GM12873 (cell line): ENCODE measurements around the gene NISCH.

Experiments
- TF ChIP-seq, protein P1 (sequence below): IDR thresholded peaks from 2 replicates; pipeline ENCODE4 v1.5.1; 2012; ENCODE audit warnings: low read depth, mild to moderate bottlenecking, moderate library complexity, low read length, control low read depth; ENCODE audit not compliant: insufficient read depth; ENCODE audit errors: missing control alignments

Gene NISCH

DNA sequence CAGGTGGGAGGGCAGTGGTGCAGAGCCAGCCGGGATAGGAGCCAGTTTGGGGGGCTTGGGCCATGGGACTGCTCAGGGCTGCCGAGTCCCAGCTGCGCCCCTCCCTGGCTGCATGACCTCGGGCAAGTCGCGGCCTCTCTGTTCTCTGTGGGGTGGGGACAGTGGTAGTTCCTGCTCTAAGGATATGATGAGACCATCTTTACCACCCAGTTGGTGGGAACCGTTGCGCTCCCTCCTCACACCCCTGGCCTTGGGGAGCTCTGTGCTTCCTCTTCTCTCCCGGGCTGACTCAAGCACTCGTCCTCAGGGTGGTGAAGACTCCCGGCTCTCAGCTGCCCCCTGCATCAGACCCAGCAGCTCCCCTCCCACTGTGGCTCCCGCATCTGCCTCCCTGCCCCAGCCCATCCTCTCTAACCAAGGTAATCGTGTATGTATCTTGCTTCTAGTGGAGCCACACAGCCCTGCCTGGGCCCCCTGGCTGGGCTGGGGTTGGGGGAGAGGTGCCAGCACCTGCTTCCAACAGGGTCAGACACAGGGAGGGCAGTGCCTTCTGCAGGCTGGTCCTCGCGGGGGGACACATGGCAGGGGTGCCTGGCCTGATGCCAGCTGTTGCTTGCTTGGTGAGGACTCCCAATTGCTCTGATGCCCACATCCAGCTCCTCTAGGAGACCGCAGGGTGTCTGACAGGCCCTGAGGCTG is 24.6 kb downstream of the NISCH start:
- TF ChIP-seq, protein P1, sequence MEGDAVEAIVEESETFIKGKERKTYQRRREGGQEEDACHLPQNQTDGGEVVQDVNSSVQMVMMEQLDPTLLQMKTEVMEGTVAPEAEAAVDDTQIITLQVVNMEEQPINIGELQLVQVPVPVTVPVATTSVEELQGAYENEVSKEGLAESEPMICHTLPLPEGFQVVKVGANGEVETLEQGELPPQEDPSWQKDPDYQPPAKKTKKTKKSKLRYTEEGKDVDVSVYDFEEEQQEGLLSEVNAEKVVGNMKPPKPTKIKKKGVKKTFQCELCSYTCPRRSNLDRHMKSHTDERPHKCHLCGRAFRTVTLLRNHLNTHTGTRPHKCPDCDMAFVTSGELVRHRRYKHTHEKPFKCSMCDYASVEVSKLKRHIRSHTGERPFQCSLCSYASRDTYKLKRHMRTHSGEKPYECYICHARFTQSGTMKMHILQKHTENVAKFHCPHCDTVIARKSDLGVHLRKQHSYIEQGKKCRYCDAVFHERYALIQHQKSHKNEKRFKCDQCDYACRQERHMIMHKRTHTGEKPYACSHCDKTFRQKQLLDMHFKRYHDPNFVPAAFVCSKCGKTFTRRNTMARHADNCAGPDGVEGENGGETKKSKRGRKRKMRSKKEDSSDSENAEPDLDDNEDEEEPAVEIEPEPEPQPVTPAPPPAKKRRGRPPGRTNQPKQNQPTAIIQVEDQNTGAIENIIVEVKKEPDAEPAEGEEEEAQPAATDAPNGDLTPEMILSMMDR = no peak

DNA sequence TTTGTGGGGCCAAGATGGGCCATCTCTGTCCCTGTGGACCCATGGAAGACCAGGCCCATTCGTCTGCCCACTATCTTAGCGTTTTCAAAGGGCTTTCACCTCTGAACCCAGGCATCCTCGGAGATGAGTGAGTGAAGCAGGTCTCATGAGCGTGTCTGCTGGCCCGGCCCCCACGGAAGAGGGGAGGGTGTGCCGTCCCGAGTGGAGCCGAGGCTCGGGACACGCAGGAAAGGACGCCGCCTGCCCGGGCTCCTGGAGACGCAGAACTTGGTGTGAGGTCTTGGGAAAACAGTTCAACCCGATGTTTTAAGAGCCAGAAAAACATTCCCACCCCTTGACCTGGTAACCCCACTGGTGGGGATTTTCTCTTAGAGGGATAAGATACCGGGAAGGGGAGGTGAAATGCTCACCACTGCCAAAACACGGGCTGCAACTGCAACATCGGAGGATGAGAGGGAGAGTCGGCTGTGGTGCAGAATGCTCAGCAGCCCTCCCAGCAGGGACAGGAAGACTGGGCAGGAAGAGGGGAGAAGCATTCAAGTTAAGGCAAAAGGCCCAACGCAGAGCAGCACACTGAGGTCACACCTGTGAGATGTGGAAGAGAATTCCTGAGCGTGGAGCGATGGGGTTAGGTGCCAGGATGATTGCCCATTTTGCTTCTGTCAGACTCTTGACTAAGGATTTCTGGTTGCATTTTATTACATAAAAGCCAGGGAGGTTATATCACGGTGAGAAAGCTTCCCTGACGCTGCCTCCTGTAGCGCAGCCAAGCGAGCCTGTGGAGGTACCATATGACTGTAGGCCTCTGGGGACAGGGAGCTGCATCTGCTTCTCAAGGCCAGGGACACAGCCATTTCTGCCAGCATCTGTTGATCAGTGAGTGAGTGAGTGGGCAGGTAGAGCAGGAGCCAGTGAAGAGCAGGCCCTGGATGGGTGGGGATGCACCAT is 25.6 kb downstream of the NISCH start:
- TF ChIP-seq, protein P1 = no peak

DNA sequence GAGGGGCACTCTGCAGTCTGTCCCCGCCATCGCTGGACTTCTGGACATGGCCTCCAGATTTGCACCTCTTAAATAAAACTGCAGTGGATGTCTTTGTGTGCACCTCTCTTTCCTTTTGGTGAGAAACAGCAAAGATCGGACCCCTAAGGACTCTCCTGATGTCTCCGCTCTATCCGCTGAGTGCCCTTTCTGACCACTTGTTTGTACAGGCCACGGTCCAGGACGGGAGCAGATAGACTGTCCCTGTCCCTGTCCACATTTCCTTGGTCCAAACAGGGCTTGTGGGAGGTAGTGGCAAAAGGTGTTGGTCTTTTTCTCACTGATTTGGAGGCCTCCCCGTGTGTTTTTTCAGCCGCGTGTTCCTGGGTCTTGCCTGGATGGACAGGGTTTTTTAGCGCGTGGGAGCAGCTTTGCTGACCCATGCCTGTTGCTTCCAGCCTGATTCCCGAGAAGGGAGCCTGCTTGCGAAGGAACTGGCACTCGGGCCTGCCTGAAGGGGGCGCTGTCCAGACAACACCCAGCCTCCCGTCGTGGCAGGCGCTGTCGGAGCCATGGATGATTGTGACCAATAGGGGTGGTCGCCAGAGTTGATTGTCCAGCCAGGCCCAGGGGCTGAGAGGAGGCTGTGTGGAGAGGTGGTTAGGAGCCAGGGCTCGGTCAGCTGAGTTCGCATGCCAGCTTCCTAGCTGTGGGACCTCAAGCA is 26.6 kb downstream of the NISCH start:
- TF ChIP-seq, protein P1 = peak; percentile 53

DNA sequence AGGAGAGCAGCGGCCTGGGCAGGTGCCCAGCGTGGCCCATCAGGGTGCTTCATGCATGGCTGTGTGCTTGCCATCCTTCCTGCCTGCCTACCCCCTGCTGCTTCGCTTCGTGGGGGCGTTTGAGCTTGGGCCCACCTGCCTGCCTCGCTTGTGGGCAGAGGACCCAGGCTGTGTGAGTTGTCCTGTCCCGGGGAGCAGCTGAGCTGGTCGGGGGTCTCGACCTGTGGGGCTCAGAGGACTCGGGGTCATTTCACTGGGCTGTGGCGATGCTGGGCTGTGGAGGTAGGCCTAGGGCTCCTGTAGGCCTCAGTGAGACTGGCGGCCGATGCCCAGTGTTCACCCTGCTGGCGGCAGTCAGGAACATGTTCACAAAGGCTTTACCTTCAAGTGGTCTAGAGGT is 27.7 kb downstream of the NISCH start:
- TF ChIP-seq, protein P1 = no peak

DNA sequence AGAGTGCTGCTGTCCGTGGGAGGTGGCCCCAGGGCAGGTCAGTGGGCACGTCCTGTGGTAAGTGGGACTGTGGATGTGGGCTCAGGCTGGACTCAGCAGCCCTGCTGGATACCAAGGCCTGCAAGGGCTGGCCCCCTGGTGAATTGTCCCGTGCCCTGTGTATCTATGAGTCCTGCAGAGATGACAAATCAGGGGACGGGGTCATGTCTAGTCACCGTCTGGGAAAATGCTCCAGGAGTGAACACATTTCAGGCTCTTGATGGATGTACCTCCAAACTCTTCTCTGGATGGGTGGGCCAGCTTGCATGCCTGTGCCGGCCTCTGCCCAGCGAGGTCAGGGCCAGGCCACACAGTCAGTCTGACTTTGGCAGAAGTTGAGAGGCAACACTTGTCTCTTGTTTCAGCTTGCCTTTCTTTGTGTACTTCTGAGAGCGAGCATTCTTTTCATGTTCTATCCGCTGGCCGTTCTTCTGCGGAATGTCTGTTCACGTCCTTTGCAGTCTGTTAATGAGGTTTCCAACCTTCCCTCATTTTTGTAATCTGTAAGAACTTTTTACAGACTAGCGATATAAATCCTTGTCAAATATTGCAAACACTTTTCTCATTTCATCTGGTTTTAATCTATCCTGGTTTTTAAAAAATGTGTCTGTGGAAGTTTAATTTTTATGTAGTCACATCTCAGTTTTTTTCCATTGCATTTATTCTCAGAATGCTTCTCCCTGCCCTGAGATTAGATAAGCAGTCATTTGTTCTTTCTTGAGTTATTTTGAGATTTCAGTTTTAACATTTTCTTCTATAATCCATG is 28.4 kb downstream of the NISCH start:
- TF ChIP-seq, protein P1 = no peak

DNA sequence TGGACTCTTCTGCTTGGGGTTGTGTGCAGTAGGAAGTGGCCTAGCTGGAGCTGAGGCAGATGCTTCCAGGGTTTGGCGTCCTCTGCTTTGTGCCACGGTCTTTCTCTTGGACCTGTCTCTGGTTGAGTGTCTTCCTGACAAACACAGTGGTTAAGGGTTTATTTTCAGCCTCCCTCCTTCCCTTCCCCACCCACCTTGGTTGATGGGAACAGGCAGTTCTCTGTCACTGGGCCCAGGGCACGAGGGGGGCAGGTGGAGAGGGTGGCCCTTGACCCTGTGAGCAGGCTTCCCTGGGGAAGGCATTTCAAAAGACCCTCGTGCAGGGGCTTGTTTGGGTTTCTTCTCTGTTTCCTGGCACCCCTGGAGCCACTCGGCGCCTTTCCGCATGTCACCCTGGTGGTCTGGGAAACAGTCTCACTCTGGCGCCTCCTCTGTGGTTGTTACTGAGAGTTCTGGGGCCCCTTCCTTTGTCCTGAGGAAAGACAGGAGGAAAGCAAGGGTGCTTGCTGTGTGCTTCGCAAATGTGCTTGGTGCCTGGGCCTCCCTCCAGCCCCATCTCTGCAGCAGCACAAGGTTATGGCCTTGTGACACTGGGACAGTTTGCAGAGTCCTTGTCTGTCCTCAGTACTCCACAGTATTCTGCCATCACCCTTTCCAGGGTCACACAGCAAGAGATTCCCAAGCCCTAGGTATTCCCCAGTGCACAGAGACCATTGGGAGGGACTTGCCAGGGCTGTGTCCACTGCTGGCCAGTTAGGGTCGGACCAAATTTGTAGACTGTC is 29.5 kb downstream of the NISCH start:
- TF ChIP-seq, protein P1 = no peak
